ENCODE measurements around the gene TALDO1.
A peak's percentile ranks its signal among the peaks of the same experiment; 100 is the strongest.

The TALDO1 gene

GRCh38 chr11:801097-801780 is 54.0 kb downstream of the TALDO1 start:
- no peak for DNase-seq (ENCODE audit: low spot score)

GRCh38 chr11:802018-802617 is 54.9 kb downstream of the TALDO1 start:
- no peak for DNase-seq (ENCODE audit: low spot score)

DNA sequence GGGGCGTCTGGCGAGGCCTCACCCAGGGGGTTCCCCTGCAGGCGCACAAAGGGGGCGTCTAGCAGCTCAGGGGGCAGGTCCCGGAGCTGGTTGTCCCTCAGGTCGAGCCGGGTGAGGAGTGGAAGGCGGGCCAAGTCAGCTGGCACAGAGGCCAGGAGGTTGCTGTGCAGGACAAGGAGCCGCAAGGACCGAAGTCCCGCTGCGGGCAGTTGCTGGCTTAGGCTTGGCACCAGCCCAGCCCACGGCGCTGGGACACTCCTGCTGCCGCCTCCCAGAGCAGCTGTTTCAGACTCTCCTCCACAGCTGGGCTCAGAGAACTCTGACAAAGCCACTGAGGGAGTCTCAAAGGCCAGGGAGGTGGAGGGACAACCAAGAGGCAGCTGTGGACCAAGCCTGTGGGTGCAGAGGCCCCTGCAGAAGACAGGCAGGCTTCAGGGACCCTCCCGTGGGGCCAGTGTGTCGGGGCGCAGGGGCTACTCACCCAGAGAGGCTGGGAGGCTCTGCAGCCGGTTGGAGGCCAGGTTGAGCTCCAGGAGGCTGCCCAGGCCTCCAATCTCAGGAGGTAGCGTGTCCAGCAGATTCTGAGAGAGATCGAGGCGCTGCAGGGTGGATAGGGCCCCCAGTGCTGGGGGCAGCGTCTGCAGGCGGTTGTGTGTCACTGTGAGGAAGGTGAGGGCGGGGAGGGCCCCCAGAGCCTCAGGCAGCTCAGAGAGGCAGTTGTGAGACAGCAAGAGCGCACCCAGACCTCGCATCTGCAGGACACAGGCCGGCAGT is 55.6 kb downstream of the TALDO1 start:
- no peak for DNase-seq (ENCODE audit: low spot score)

GRCh38 chr11:803467-803742 is 56.1 kb downstream of the TALDO1 start:
- no peak for DNase-seq (ENCODE audit: low spot score)

GRCh38 chr11:803770-804598 is 56.7 kb downstream of the TALDO1 start:
- DNase-seq (ENCODE audit: low spot score): no peak

GRCh38 chr11:804599-804964 is 57.3 kb downstream of the TALDO1 start:
- DNase-seq (ENCODE audit: low spot score): no peak

GRCh38 chr11:808427-809286 is 61.4 kb downstream of the TALDO1 start:
- no peak for DNase-seq (ENCODE audit: low spot score)

DNA sequence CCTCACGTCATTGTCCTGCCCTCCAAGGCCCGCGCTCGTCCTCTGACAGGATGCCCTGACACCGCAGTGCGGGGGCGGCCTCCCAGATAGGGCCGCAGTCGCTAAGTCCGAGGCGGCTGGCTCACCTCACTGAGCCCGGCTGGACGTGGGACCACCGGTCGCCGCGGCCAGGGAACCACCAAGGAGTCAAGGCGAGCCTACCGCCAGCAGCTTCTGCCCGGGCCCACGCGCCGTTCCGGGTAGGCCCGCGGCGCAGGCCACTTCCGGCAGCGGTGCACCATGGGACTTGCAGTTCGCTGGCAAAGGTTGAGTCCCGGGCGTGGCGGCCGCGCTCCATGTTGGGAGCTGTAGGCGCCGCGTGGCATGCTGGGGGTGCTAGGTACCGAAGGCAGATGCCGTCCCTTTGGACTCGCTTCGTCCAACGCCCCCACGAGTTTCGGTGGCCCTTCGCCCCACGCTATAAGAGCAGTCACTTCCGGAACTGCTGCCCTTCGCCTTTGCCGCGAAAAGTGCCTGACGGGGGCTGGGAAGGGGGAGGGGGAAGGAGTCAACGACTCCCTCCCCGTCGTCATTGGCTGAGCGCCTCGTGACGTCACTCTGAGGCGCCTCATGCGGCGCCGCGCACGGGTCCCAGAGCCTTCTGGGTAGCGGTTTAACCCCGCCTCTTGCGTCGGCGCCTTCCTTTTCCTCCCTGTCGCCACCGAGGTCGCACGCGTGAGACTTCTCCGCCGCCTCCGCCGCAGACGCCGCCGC is 62.2 kb downstream of the TALDO1 start, which contains the start of gene RPLP2:
RPLP2 (plus strand) TSS at position 681 of the 753 bp plus-strand sequence. CDS start 268 bp downstream, outside the sequence.
- peak; percentile 96 for DNase-seq (ENCODE audit: low spot score)

GRCh38 chr11:810040-810567 is 62.8 kb downstream of the TALDO1 start:
- DNase-seq (ENCODE audit: low spot score): no peak

GRCh38 chr11:811446-812245 is 64.4 kb downstream of the TALDO1 start:
- DNase-seq (ENCODE audit: low spot score): no peak

DNA sequence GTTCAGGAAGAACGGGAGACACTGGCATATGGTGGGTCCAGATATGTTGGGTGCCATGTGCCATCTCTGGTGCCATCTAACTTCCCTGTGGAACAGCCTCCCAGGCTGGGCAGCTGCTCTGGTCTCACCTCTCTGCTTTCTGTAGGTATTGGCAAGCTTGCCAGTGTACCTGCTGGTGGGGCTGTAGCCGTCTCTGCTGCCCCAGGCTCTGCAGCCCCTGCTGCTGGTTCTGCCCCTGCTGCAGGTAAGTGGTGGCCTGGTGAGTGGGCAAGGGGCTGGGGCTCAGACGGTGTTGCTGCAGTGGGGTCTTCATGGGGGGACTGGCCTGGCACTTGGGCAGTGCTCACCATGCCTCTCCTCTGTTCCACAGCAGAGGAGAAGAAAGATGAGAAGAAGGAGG is 65.1 kb downstream of the TALDO1 start:
- DNase-seq (ENCODE audit: low spot score): no peak

DNA sequence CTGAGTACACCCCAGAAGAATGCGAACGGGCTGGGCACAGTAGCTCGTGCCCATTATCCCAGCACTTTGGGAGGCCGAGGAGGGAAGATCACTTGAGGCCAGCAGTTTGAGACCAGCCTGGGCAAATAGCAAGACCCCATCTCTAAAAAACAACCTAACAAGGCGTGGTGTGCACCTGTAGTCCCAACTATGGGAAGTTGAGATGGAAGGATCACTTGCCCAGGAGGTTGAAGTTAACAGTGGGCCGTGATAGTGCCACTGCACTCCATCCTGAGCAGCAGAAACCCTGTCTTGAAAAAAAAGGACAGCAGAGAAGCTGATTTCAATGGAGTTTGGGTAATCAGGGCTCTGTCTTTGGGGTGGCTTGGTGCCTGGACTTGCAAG is 65.8 kb downstream of the TALDO1 start:
- no peak for DNase-seq (ENCODE audit: low spot score)

DNA sequence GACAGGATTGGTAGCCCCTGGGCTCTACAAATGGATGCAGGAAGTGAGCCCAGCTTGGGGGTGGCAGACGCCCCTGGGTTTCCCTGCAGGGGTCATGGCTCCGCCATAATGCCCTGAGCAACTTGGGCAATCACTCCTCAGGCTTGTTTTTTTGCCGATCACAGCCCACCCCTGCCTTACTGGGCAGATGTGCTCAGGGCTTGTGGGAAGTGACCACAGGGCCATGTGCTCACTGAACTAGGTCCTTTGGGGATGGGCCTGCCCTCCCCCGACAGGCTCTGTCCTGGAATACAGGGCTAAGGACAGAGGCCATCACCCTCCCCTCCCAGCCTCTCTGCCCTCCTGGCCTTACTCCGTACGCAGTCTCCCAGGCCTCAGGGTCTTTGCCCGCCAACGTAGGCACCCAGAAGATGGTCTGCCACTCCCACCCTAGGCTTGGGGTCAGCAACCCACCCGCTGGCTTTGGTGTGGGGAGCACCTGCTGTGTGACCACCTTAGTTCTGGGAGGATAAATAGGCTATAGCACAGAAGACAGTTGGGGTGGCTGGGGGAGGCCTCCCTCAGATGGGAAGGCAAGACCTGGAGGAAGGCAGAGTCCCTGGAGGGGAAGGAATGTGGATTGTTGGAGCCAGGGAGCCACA is 66.3 kb downstream of the TALDO1 start:
- DNase-seq (ENCODE audit: low spot score): no peak
